IPS DF 6.9 (cell line): ENCODE measurements around the gene IGSF9B.

Experiments
- DNase-seq: peaks from one replicate; pipeline ENCODE4 v3.0.0-alpha.2; 2013; ENCODE audit warnings: low read depth, low spot score
- H3K27ac ChIP-seq: one replicate; pipeline ENCODE4 v1.5.1; 2013; ENCODE audit warnings: low read length, control low read depth
- H3K27me3 ChIP-seq: 2 replicates; pipeline ENCODE4 v1.6.1; 2013; ENCODE audit warnings: mild to moderate bottlenecking, low read length; ENCODE audit not compliant: control insufficient read depth, insufficient read depth
- H3K36me3 ChIP-seq: 2 replicates; pipeline ENCODE4 v1.6.1; 2013; ENCODE audit warnings: low read length; ENCODE audit not compliant: control insufficient read depth, insufficient read depth
- H3K4me1 ChIP-seq: 2 replicates; pipeline ENCODE4 v1.6.1; 2013; ENCODE audit warnings: low read length; ENCODE audit not compliant: control insufficient read depth, insufficient read depth
- H3K4me3 ChIP-seq: 2 replicates; pipeline ENCODE4 v1.5.1; 2013; ENCODE audit warnings: mild to moderate bottlenecking, low read length
- H3K9me3 ChIP-seq: 2 replicates; pipeline ENCODE4 v1.6.1; 2013; ENCODE audit warnings: low read length, inconsistent platforms; ENCODE audit not compliant: control insufficient read depth, insufficient read depth
- WGBS: extraction: QIAGEN DNeasy Blood & Tissue Kit; methylation state at CpG from one replicate; pipeline ENCODE4 v1.1.7; 2013; ENCODE audit warnings: mixed read lengths, missing lambda C conversion rate; ENCODE audit not compliant: insufficient read length, insufficient coverage; 5-methylcytosine and 5-hydroxymethylcytosine counted together

The IGSF9B gene

DNA sequence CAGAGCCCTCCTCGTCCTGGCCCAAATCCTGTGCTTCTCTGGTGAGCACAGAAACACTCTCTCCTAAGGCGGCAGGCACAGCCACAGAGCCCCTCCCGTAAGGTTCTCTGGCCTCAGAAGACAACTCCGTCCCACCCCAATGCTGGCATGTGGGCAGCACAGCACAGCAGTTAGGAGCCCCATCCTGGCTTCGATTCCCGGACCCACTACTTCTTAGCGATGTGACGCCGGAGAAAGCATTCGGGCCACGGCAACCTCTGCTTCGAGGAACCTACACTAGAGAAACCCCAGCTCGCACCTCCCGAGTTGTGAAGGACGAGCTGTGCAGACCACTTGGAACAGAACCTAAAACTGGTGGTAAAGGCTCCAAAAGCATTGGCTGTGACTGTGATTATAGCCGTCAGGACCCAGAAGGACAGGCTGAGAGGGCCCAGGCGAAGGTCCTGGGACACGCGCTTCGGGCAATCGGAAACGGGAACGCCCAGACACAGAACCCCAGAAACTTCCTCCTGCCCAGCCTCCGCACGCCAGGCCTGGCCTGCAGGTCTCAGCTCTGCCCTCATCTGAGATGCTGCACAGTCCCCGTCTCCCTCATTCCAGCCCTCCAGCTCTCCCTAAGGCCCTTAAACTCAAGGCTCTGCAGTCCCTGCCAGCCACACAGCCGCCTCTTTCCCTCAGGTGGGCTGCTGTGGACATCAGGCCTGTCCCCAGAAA is 26.6 kb downstream of the IGSF9B start:
- no peak for DNase-seq
- Histone ChIP-seq H3K4me1 (peaks cover 3% of the 10 kb centered on the region; the same call in 1 of the 2 replicates), H3K36me3 (peaks cover 24% of the 10 kb centered on the region), H3K27me3 (no peaks in the 10 kb centered on the region), H3K9me3 (no peaks in the 10 kb centered on the region), H3K4me3 (no peak overlapping the region), H3K27ac (no peak overlapping the region)
- no CpG with 5 or more reads among the region's 27 CpGs for WGBS

DNA sequence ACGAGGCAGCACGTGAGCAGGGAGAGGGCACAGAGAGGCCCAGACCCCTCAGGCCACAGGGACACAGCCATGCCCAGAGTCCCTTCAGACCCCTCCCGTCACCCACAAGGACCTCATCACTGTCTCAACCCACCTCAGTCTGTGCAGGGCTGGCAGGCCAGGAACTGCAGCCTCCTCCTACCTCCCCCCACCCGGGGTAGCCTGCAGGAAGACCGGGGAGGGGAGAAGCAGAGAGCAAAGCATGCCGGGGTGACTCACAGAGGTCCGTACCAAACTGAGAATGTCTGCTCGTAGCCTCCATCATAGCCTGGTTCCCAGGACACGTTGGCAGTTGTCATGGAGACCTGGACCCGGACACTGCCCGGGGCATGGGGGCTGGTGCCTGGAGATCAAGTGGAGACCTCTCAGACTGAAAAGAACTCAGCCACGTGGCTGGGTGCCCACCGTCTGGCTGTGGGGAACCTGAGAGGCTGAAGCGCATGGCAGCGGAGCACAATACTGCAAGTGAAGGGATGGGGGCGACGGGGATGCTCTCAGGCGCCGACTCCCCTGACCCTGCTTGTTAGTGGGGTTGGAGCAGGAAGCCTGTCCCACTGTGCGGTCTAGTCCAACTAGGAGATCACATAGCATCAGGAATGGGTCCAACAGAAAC is 27.2 kb downstream of the IGSF9B start:
- H3K36me3 ChIP-seq, result peaks cover 26% of the 10 kb centered on the region
- no peak overlapping the region for H3K4me3 ChIP-seq
- H3K9me3 ChIP-seq, result no peaks in the 10 kb centered on the region
- no peak for DNase-seq
- no peaks in the 10 kb centered on the region for H3K27me3 ChIP-seq
- WGBS, result no CpG with 5 or more reads among the region's 20 CpGs
- H3K4me1 ChIP-seq, result peaks cover 3% of the 10 kb centered on the region; the same call in 1 of the 2 replicates
- no peak overlapping the region for H3K27ac ChIP-seq

DNA sequence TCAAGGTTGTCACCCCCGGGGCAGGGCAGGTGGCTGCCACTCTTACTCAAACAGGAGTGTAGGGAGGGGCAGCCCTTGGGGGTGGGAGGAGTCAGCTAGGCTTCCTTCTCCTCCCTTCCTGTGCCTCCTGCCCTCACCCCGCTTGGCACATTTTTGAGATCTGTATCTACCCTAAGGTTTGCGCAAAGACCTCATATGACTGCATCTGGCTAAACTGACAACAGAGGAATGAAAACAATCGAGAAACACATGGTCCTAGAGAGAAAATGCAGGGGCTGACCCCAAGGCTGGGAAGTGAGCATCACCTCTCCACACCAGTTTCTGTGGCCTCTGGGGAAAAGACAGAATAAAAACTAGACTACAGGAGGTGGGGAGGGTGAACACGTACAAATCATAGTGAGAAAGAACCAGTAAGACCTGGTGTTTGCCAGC is 28.1 kb downstream of the IGSF9B start:
- peaks cover 3% of the 10 kb centered on the region; the same call in 1 of the 2 replicates for H3K4me1 ChIP-seq
- H3K9me3 ChIP-seq, result no peaks in the 10 kb centered on the region
- no peak overlapping the region for H3K27ac ChIP-seq
- peaks cover 28% of the 10 kb centered on the region for H3K36me3 ChIP-seq
- WGBS, result no CpG with 5 or more reads among the region's 5 CpGs
- DNase-seq, result no peak
- no peaks in the 10 kb centered on the region for H3K27me3 ChIP-seq
- H3K4me3 ChIP-seq, result no peak overlapping the region

DNA sequence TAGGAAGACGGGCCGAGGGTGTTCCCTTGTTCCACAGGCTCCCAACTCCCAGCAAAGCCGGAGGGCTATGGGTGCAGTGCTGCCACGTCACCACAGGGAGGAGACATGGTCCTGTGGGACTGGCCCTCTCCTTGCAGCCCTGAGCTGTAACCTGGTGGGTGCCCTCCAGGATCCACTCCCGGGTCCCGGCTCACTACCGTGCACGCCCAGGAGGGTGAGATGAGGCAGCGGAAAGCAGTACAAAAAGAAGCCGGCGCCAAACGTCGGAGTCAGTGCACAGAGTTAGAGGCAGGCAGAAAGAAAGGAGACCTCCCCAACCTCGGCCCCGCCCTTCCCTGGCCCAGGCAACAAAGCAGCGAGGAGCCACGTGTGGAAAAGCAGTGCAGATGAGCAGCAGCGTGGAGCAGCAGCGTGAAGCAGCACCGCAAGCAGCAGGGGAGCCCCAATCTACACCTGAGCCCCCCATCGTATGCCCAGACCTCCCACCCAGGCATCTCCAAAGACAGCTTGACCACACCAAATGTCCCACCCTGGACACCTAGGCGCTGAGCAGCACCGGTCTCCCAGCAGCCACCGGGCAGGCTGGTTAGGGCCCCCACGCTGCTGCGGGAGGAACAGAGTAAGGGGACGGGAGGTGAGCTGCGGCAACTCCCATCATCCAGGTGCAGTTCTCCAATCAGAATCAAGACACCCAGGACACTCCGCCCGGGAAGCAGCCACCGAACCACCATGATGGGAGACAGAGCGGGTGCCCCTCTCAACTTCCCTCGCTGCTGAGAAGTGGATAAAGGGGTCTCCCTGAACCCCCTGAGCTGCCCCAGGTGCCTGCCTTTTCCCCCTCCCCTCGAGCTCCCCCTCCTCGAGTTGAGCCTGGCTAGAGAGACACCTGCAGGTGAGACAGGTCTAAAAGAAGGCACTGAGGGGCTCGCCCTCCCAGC is 28.8 kb downstream of the IGSF9B start:
- Histone ChIP-seq H3K36me3 (peaks cover 28% of the 10 kb centered on the region), H3K27ac (no peak overlapping the region), H3K27me3 (no peaks in the 10 kb centered on the region), H3K4me3 (no peak overlapping the region), H3K9me3 (no peaks in the 10 kb centered on the region), H3K4me1 (peaks cover 3% of the 10 kb centered on the region; the same call in 1 of the 2 replicates)
- no CpG with 5 or more reads among the region's 36 CpGs for WGBS
- DNase-seq, result no peak

DNA sequence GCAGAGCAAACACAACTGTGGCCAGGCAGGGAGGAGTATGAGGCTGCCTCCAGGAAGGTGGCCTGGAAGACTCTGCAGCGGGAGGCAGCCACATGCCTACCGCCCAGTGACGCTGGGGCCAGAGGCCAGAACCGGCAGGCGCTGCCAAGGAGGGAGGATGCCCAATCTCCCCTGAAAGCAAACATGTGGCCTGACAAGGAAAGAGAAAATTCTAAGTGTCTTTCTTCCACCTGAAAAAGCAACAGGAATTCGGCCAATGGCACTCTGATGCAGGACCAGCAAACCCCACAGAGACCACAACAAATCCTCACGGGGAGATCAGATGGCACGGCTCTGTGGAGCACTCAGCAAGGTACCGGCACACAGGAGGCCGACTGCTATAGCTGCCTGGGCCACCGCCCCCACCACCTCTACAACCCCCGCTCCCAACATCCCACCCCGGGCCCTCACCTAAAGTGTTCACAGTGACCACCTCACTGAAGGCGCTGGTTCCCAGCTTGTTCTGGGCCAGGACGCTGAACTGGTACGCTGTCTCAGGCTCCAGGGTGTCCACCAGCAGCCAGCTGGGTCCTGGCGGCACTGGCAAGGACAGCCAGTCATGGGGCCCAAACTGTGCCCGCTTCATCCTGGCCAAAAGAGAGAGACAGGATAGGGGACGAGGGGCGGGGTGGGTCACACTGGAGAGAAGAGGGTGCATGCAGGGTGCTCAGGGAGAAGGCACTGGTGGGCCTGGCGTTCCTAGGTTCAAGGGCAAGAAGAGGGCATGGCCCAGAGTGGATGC is 30.1 kb downstream of the IGSF9B start:
- Histone ChIP-seq H3K9me3 (no peaks in the 10 kb centered on the region), H3K4me1 (peaks cover 3% of the 10 kb centered on the region; the same call in 1 of the 2 replicates), H3K27ac (no peak overlapping the region), H3K27me3 (no peaks in the 10 kb centered on the region), H3K4me3 (no peak overlapping the region), H3K36me3 (peaks cover 31% of the 10 kb centered on the region)
- no CpG with 5 or more reads among the region's 21 CpGs for WGBS
- no peak for DNase-seq

DNA sequence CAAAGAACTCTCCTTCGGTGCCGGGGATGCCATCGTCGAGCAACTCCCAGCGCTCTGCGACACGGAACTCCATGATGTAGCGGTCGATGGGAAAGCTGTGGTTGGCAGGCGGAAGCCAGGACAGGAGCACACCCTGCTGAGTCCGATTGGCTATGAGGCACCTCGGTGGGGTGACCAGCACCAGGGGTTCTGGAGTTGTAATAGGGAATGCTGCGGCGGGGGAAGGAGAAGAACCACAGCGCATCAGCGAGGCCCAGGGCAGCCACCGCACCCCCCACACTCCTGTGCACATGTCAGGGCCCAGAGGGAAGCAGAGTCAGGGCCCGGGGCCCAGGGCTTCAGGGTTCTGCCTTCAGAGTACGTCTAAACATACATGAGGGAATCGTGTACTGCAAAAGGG is 31.0 kb downstream of the IGSF9B start:
- Histone ChIP-seq H3K4me3 (no peak overlapping the region), H3K27ac (no peak overlapping the region), H3K4me1 (peaks cover 3% of the 10 kb centered on the region; the same call in 1 of the 2 replicates), H3K27me3 (no peaks in the 10 kb centered on the region), H3K9me3 (no peaks in the 10 kb centered on the region), H3K36me3 (peaks cover 29% of the 10 kb centered on the region)
- WGBS, result no CpG with 5 or more reads among the region's 20 CpGs
- no peak for DNase-seq

DNA sequence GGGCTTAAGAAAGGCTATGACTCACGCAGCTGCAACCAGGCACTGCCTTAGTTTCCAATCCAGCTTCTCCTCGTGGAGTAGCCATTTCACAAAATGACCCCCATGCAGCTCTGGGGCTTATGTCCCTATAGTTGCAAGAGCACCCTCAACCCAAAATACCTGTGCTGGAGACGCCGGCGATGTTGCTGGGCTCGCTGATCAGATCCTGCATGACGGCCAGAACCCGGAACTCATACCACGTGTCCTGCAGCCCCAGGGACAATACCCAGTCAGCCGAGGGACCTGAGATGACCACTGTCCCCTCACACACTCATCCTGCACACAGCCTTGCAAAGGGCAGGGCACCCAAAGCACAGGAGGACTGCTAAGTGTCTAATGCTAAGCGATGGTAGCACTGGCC is 32.1 kb downstream of the IGSF9B start:
- H3K27me3 ChIP-seq, result no peaks in the 10 kb centered on the region
- peaks cover 3% of the 10 kb centered on the region; the same call in 1 of the 2 replicates for H3K4me1 ChIP-seq
- no peak overlapping the region for H3K4me3 ChIP-seq
- H3K9me3 ChIP-seq, result no peaks in the 10 kb centered on the region
- no peak for DNase-seq
- WGBS, result no CpG with 5 or more reads among the region's 11 CpGs
- no peak overlapping the region for H3K27ac ChIP-seq
- H3K36me3 ChIP-seq, result peaks cover 35% of the 10 kb centered on the region

DNA sequence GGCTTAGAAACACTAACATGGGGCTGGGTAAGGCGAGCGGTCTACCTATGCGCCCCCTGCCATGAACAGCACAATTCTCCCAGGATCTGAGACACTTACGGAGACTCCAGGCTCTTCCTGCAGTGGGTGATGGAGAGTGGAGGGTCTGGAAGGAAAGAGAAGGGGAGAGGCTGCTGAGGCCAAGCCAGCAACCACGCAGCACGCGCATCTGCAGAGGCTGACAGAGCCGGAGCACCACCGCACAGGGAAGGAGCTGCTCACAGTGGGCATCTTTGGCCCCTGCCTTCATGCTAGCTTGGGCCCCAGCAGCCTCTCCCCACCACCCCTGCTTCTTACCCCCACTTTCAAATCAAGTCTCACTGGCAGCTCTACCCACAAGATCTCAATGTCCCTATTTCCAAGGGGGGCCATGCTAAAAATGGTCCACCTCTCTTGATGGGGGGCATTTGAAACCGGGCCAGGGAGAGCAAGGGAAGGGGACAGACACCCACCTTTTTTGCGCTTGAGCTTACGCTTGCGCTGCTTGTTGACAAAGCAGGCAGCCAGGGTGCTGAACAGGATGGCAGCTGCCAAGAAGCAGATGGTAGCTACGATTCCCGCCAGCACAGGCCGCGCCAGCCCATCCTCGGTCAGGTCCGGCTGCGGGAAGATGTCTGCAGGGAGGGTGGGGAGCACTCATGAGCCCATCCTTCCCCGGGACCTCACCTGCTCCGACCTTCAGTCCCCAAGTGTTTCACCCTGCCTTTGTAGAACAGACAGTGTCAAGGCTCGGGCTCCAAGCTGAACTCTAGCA is 34.5 kb downstream of the IGSF9B start:
- no peak for DNase-seq
- Histone ChIP-seq H3K36me3 (peaks cover 34% of the 10 kb centered on the region), H3K4me1 (no peaks in the 10 kb centered on the region; the same call in 1 of the 2 replicates), H3K4me3 (no peak overlapping the region), H3K27me3 (no peaks in the 10 kb centered on the region), H3K27ac (no peak overlapping the region), H3K9me3 (no peaks in the 10 kb centered on the region)
- no CpG with 5 or more reads among the region's 23 CpGs for WGBS

DNA sequence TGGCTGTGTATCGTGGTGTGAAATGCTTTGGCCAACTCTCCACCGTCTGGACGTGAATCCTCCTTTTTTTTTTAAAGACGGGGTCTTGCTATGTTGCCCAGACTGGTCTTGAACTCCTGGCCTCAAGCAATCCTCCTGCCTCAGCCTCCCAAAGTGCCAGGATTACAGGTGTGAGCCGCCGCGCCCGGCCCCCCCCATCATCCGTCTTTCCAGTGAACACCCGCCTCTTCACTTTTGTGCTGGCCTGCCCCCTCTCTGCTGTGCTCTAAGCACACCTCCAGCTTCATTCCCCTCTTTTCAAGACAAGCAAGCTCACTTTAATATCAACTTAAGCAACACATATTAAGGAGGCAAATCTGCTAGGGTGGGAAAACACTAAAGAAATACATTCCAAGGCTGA is 35.3 kb downstream of the IGSF9B start:
- Histone ChIP-seq H3K36me3 (peaks cover 32% of the 10 kb centered on the region), H3K4me1 (no peaks in the 10 kb centered on the region; the same call in 1 of the 2 replicates), H3K9me3 (no peaks in the 10 kb centered on the region), H3K4me3 (no peak overlapping the region), H3K27me3 (no peaks in the 10 kb centered on the region), H3K27ac (no peak overlapping the region)
- no peak for DNase-seq
- WGBS, result no CpG with 5 or more reads among the region's 10 CpGs
